Keratinocyte (primary cell): ENCODE results near the gene CCNDBP1. TPM values are rescaled to one million over a fixed set of nuclear protein-coding genes. Genes with fewer than 3 reads are reported as not detected.

ENCODE experiments used
- DNase-seq: peaks from one replicate; pipeline ENCODE4 v3.0.0-alpha.2; 2011; ENCODE audit warnings: low read depth, missing footprints, low spot score
- FAIRE-seq: peaks from 2 replicates; lab custom pipeline; 2011; peaks lifted over from hg19 to GRCh38; lab: Jason Lieb, UNC
- H2AFZ ChIP-seq: 2 replicates; pipeline ENCODE4 v1.6.0; 2012; ENCODE audit warnings: low read length, control low read depth, inconsistent platforms; ENCODE audit not compliant: control insufficient read depth
- H3K27ac ChIP-seq: 2 replicates; pipeline ENCODE4 v1.5.1; 2011; ENCODE audit warnings: low read length; ENCODE audit not compliant: control insufficient read depth, insufficient read depth
- H3K27me3 ChIP-seq: 3 replicates; pipeline ENCODE4 v1.6.0; 2011; ENCODE audit warnings: low read length; ENCODE audit not compliant: control insufficient read depth, insufficient read depth; ENCODE audit errors: extremely low read depth
- H3K36me3 ChIP-seq, 2 experiments: 2 replicates in 1 of 2; 3 replicates in 1 of 2; pipeline ENCODE4 v1.5.1; 2011; ENCODE audit warnings: low read length in 2 of 2, mild to moderate bottlenecking in 1 of 2; ENCODE audit not compliant: control insufficient read depth in 2 of 2, insufficient read depth in 2 of 2; ENCODE audit errors: extremely low read depth in 1 of 2
- H3K4me1 ChIP-seq: 3 replicates; pipeline ENCODE4 v1.5.1; 2011; ENCODE audit warnings: low read length; ENCODE audit not compliant: control insufficient read depth, insufficient read depth; ENCODE audit errors: extremely low read depth
- H3K4me2 ChIP-seq: 3 replicates; pipeline ENCODE4 v1.6.0; 2011; ENCODE audit warnings: low read depth, low read length; ENCODE audit not compliant: control insufficient read depth, insufficient read depth; ENCODE audit errors: extremely low read depth
- H3K4me3 ChIP-seq, 3 experiments: fragments of 200-600 bp in 1 of 3; sonication (generic) in 1 of 3; 2 replicates in 2 of 3; 3 replicates in 1 of 3; pipeline ENCODE4 v1.5.1; 2011 to 2016; ENCODE audit warnings: low read length in 3 of 3, mild to moderate bottlenecking in 3 of 3, control low read depth in 2 of 3, inconsistent platforms in 1 of 3, low read depth in 1 of 3, mixed read lengths in 1 of 3, mixed run types in 1 of 3, moderate library complexity in 1 of 3; ENCODE audit not compliant: control insufficient read depth in 2 of 3, insufficient read depth in 2 of 3; ENCODE audit errors: extremely low read depth in 1 of 3
- H3K79me2 ChIP-seq: 2 replicates; pipeline ENCODE4 v1.6.0; 2012; ENCODE audit warnings: low read length; ENCODE audit not compliant: control insufficient read depth, insufficient read depth
- H3K9ac ChIP-seq: 3 replicates; pipeline ENCODE4 v1.6.0; 2011; ENCODE audit warnings: low read length; ENCODE audit not compliant: control insufficient read depth, insufficient read depth; ENCODE audit errors: extremely low read depth
- H3K9me1 ChIP-seq: 3 replicates; pipeline ENCODE4 v1.6.0; 2011; ENCODE audit warnings: low read length; ENCODE audit not compliant: control insufficient read depth, insufficient read depth; ENCODE audit errors: extremely low read depth
- H3K9me3 ChIP-seq: 2 replicates; pipeline ENCODE4 v1.5.1; 2012; ENCODE audit warnings: low read depth, low read length; ENCODE audit not compliant: control insufficient read depth
- H4K20me1 ChIP-seq: 3 replicates; pipeline ENCODE4 v1.6.0; 2011; ENCODE audit warnings: low read length; ENCODE audit not compliant: control insufficient read depth, insufficient read depth; ENCODE audit errors: extremely low read depth
- CTCF ChIP-seq, 3 experiments: IDR thresholded peaks in 1 of 3; conservative IDR thresholded peaks in 1 of 3; optimal IDR thresholded peaks in 1 of 3; 2 replicates in 2 of 3; 3 replicates in 1 of 3; pipeline versions ENCODE3 to v1.5.1; 2011; ENCODE audit warnings: low read length in 3 of 3, mild to moderate bottlenecking in 3 of 3, moderate library complexity in 2 of 3, control low read depth in 1 of 3, inconsistent platforms in 1 of 3; ENCODE audit not compliant: insufficient read depth in 2 of 3; ENCODE audit errors: extremely low read depth in 1 of 3
- EZH2 ChIP-seq: IDR thresholded peaks from one replicate; pipeline ENCODE4 v1.6.1; 2012; ENCODE audit warnings: inconsistent platforms, mild to moderate bottlenecking, low read length, moderate library complexity
- dilution Hi-C: fragments of 300-500 bp; cut with MboI; formaldehyde crosslinking; loops from one replicate; pipeline ENCODE4 v1.7.0; 2020; ENCODE audit warnings: low sequenced_read_pairs; ENCODE audit not compliant: extremely low pct_ligation_motif_present
- polyA plus RNA-seq, 5 experiments: library from polyadenylated mRNA; depleted of rRNA in 3 of 5; stranded (reverse) in 3 of 5; stranded (forward) in 1 of 5; unstranded in 1 of 5; fragments of >200 nt; gene quantifications; 1 replicate in 1 of 5; 2 replicates in 3 of 5; 3 replicates in 1 of 5; pipeline versions ENCODE4 v1.2.1 to v1.2.3, GENCODE V29; 2011 to 2012; ENCODE audit warnings: missing spikeins in 2 of 5, low read depth in 1 of 5, low replicate concordance in 1 of 5

CCNDBP1 gene
- polyA plus RNA-seq, 1 donor (not counting 4 experiments of a cell fraction or from before 2014, with no cell fraction given), result 53.5 TPM

GRCh38 chr15:43150191-43150929 is 34.8 kb upstream of the CCNDBP1 start:
- Histone ChIP-seq H3K4me3 (no peak overlapping the region), H4K20me1 (no peaks in the 10 kb centered on the region), H3K9me1 (no peaks in the 10 kb centered on the region), H3K27ac (peak overlapping the region; percentile 67), H3K27me3 (no peaks in the 10 kb centered on the region), H3K4me2 (peak overlapping the region; percentile 17), H3K79me2 (no peaks in the 10 kb centered on the region), H2AFZ (peak overlapping the region; percentile 70), H3K9me3 (no peaks in the 10 kb centered on the region), H3K9ac (peak overlapping the region; percentile 11), H3K4me1 (peaks cover 7% of the 10 kb centered on the region), H3K36me3 (no peaks in the 10 kb centered on the region)
- dilution Hi-C loops, result no loop called here
- FAIRE-seq (peak; percentile 89), DNase-seq (peak; percentile 98)
- TF ChIP-seq EZH2, result no peak
- no peak for TF ChIP-seq CTCF (optimal IDR thresholded peaks at IDR 0.05 in 1 of 3, IDR thresholded peaks at IDR 0.05 in 1 of 3, conservative IDR thresholded peaks at IDR 0.05 in 1 of 3; ENCODE audit: extremely low read depth in 1 of 3, insufficient read depth in 2 of 3, low read length in 3 of 3)

DNA sequence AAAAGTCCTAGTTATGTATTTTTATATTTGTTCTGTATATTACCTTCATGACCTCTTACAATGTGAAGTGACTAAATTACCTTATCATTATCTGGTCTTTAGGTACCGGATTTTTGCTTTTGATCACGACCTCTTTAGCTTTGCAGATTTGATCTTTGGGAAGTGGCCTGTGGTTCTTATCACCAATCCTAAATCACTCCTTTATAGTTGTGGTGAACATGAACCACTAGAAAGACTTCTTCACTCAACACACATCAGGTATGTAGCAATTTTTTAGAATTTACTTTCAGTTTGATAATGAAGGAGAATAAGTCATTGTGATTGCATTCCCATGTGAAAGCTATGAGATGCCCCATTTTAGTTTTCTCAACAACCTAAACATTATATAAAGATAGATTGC is 33.5 kb upstream of the CCNDBP1 start:
- Histone ChIP-seq H3K36me3 (no peaks in the 10 kb centered on the region), H3K27me3 (no peaks in the 10 kb centered on the region), H3K9me1 (no peaks in the 10 kb centered on the region), H3K27ac (no peak overlapping the region), H3K9me3 (no peaks in the 10 kb centered on the region), H3K4me3 (no peak overlapping the region), H3K4me2 (no peak overlapping the region), H2AFZ (no peak overlapping the region), H4K20me1 (no peaks in the 10 kb centered on the region), H3K79me2 (no peaks in the 10 kb centered on the region), H3K9ac (no peak overlapping the region), H3K4me1 (peaks cover 7% of the 10 kb centered on the region)
- FAIRE-seq (no peak), DNase-seq (no peak)
- TF ChIP-seq EZH2, result no peak
- dilution Hi-C loops, result no loop called here
